ENCODE results near the gene OR5D16. TPM values are rescaled to one million over a fixed set of nuclear protein-coding genes. Genes with fewer than 3 reads are reported as not detected.

The OR5D16 gene
- polyA plus RNA-seq, 1 donor (not counting 4 experiments of a cell fraction or from before 2014, with no cell fraction given) = not detected

- Histone ChIP-seq H3K4me2 (ENCODE audit: control insufficient read depth, extremely low read depth, insufficient read depth, low read depth, low read length) (no peak within 1 kb of the TSS), H3K9ac (ENCODE audit: control insufficient read depth, extremely low read depth, insufficient read depth, low read length) (no peak within 1 kb of the TSS), H2AFZ (ENCODE audit: control insufficient read depth, low read length) (no peak within 1 kb of the TSS), H3K36me3 (ENCODE audit: control insufficient read depth in 2 of 2, extremely low read depth in 1 of 2, insufficient read depth in 2 of 2, low read length in 2 of 2) (no peaks in the 10 kb centered on the region), H3K9me1 (ENCODE audit: control insufficient read depth, extremely low read depth, insufficient read depth, low read length) (no peaks in the 10 kb centered on the region), H3K4me1 (ENCODE audit: control insufficient read depth, extremely low read depth, insufficient read depth, low read length) (no peaks in the 10 kb centered on the region), H3K79me2 (ENCODE audit: control insufficient read depth, insufficient read depth, low read length) (no peaks in the 10 kb centered on the region), H3K27ac (ENCODE audit: control insufficient read depth, insufficient read depth, low read length) (no peak within 1 kb of the TSS), H3K4me3 (ENCODE audit: control insufficient read depth in 2 of 3, extremely low read depth in 1 of 3, insufficient read depth in 2 of 3, low read depth in 1 of 3, low read length in 3 of 3) (no peak within 1 kb of the TSS), H3K9me3 (ENCODE audit: control insufficient read depth, low read depth, low read length) (no peaks in the 10 kb centered on the region), H4K20me1 (ENCODE audit: control insufficient read depth, extremely low read depth, insufficient read depth, low read length) (no peaks in the 10 kb centered on the region), H3K27me3 (ENCODE audit: control insufficient read depth, extremely low read depth, insufficient read depth, low read length) (no peaks in the 10 kb centered on the region)
- FAIRE-seq = no peak
- DNase-seq (ENCODE audit: low read depth, low spot score) = no peak
- TF ChIP-seq, protein P1, sequence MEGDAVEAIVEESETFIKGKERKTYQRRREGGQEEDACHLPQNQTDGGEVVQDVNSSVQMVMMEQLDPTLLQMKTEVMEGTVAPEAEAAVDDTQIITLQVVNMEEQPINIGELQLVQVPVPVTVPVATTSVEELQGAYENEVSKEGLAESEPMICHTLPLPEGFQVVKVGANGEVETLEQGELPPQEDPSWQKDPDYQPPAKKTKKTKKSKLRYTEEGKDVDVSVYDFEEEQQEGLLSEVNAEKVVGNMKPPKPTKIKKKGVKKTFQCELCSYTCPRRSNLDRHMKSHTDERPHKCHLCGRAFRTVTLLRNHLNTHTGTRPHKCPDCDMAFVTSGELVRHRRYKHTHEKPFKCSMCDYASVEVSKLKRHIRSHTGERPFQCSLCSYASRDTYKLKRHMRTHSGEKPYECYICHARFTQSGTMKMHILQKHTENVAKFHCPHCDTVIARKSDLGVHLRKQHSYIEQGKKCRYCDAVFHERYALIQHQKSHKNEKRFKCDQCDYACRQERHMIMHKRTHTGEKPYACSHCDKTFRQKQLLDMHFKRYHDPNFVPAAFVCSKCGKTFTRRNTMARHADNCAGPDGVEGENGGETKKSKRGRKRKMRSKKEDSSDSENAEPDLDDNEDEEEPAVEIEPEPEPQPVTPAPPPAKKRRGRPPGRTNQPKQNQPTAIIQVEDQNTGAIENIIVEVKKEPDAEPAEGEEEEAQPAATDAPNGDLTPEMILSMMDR (optimal IDR thresholded peaks at IDR 0.05 in 1 of 3, IDR thresholded peaks at IDR 0.05 in 1 of 3, conservative IDR thresholded peaks at IDR 0.05 in 1 of 3; ENCODE audit: extremely low read depth in 1 of 3, insufficient read depth in 2 of 3, low read length in 3 of 3) = no peak
- TF ChIP-seq EZH2 (IDR thresholded peaks at IDR 0.05; ENCODE audit: low read length) = no peak
- dilution Hi-C loops (cut with MboI; ENCODE audit: extremely low pct_ligation_motif_present, low sequenced_read_pairs) = no loop called here
Measured at GRCh38 chr11:55819330-55819729, 19.2 kb upstream of the OR5D16 start, which contains the start of gene OR5D18. OR5D18 (plus strand) TSS chr11:55819630; CDS start chr11:55819630, 0 bp downstream.

DNA sequence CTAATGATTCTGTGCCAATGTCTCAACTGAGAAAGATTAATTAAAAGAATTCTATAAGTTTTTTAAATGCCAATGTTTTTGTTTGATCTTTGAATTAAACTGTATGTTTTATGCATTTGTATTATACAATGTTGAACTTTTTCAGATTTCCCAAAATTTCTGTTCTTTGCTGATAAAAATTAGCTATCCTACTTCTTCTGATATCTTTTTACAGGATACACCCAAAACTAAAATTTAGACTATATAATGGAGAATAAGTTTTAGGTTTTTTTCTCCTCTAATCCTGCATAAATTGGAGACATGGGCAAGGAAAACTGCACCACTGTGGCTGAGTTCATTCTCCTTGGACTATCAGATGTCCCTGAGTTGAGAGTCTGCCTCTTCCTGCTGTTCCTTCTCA lies 11.6 kb upstream of the OR5D16 start, which contains the start of gene OR5L2:
OR5L2 (plus strand) TSS at position 301 of the 400 bp plus-strand sequence; CDS start at position 301, 0 bp downstream.
- H3K4me2 ChIP-seq (ENCODE audit: control insufficient read depth, extremely low read depth, insufficient read depth, low read depth, low read length) = no peak within 1 kb of the TSS
- FAIRE-seq (no peak), DNase-seq (ENCODE audit: low read depth, low spot score) (no peak)
- no peak within 1 kb of the TSS for H3K9ac ChIP-seq (ENCODE audit: control insufficient read depth, extremely low read depth, insufficient read depth, low read length)
- H3K27ac ChIP-seq (ENCODE audit: control insufficient read depth, insufficient read depth, low read length) = no peak within 1 kb of the TSS
- no peak for TF ChIP-seq EZH2 (IDR thresholded peaks at IDR 0.05; ENCODE audit: low read length)
- TF ChIP-seq, protein P1 (optimal IDR thresholded peaks at IDR 0.05 in 1 of 3, IDR thresholded peaks at IDR 0.05 in 1 of 3, conservative IDR thresholded peaks at IDR 0.05 in 1 of 3; ENCODE audit: extremely low read depth in 1 of 3, insufficient read depth in 2 of 3, low read length in 3 of 3) = no peak
- no peaks in the 10 kb centered on the region for H3K79me2 ChIP-seq (ENCODE audit: control insufficient read depth, insufficient read depth, low read length)
- no peaks in the 10 kb centered on the region for H3K4me1 ChIP-seq (ENCODE audit: control insufficient read depth, extremely low read depth, insufficient read depth, low read length)
- H3K9me1 ChIP-seq (ENCODE audit: control insufficient read depth, extremely low read depth, insufficient read depth, low read length) = no peaks in the 10 kb centered on the region
- dilution Hi-C loops (cut with MboI; ENCODE audit: extremely low pct_ligation_motif_present, low sequenced_read_pairs) = no loop called here
- no peaks in the 10 kb centered on the region for H3K9me3 ChIP-seq (ENCODE audit: control insufficient read depth, low read depth, low read length)
- no peaks in the 10 kb centered on the region for H3K36me3 ChIP-seq (ENCODE audit: control insufficient read depth in 2 of 2, extremely low read depth in 1 of 2, insufficient read depth in 2 of 2, low read length in 2 of 2)
- no peaks in the 10 kb centered on the region for H4K20me1 ChIP-seq (ENCODE audit: control insufficient read depth, extremely low read depth, insufficient read depth, low read length)
- H3K4me3 ChIP-seq (ENCODE audit: control insufficient read depth in 2 of 3, extremely low read depth in 1 of 3, insufficient read depth in 2 of 3, low read depth in 1 of 3, low read length in 3 of 3) = no peak within 1 kb of the TSS
- H2AFZ ChIP-seq (ENCODE audit: control insufficient read depth, low read length) = no peak within 1 kb of the TSS
- H3K27me3 ChIP-seq (ENCODE audit: control insufficient read depth, extremely low read depth, insufficient read depth, low read length) = no peaks in the 10 kb centered on the region
